ENCODE data around the gene PPP2R2C.

Gene PPP2R2C

GRCh38 chr4:6308899-6309643, 163.3 kb downstream of the PPP2R2C start:
- no peak for DNase-seq (ENCODE audit: low spot score)

DNA sequence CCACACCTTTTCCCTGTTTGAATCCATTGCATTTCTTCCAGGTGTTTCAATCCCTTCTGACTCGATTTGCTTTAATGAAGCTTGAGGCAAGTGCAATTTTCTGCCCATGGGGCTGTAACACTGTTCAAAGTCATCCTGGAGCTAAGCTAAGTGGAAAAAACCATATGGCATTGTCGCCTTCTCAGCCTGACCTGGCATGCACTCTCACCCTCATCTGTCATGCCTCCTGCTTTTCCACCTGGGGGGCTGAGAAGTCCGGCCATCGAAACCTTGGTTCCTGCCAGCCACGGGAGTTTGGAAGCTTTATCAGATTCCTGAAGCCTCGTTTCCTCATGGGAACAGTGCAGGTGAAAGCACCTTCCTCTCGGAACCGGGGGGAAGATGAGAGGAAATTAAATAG, 164.5 kb downstream of the PPP2R2C start:
- no peak for DNase-seq (ENCODE audit: low spot score)

DNA sequence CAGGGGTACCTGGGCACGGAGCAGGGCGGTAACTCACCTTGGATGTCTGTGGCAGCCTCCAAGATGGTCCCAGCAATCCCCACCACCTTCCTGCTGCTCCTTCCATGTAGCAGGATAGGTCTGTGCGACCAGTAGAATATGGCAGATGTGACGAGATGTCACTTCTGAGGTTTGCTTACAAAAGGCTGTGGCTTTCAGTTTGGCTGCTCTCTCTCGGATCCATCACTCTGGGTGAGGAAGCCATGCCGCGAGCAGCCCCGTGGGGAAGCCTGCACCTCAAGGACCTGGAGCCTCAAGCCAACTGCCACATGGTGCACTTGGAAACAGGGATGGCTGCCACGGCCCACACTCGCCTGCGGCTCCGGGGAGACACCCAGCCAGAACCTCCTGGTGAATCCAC, 165.2 kb downstream of the PPP2R2C start:
- DNase-seq (ENCODE audit: low spot score): no peak

DNA sequence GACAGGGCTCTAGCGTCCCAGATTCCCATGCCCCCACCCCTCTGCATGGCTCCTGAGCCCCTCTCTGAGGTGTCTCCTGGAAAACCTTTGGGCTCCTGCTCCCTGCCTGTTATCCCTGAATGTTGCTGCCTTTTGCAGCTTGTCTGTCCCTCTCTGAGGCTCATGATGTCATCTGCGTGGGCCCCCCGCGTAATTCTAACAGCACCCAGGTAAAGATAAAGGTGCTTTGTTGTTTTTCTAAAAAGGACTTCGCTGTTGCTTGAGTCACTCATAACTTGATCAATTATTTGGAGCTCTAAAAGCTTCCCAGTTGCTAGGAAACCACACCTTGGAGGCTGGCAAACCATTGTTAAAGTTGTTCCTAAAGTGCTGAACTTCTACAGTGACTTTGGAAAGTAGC, 166.1 kb downstream of the PPP2R2C start:
- DNase-seq (ENCODE audit: low spot score): no peak

DNA sequence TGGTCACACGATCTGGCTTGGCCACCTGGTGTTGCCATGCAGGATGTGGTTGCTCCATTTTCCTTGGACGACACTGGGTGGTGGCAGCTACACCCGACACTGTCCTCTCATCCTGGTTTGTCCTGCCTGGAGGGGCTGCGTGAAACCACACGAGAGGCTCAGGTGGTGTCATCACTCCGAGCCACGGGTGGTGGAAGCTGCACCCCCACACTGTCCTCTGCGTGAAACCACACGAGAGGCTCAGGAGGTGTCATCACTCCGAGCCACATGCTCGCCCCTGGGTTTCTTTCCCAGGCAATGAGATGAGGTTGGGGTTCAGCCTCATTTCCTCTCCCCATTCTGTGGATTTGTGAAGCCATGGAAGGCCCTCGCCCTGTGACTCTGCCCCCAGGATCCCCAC, 168.5 kb downstream of the PPP2R2C start:
- no peak for DNase-seq (ENCODE audit: low spot score)

GRCh38 chr4:6302869-6303268, 169.5 kb downstream of the PPP2R2C start:
- no peak for DNase-seq (ENCODE audit: low spot score)

DNA sequence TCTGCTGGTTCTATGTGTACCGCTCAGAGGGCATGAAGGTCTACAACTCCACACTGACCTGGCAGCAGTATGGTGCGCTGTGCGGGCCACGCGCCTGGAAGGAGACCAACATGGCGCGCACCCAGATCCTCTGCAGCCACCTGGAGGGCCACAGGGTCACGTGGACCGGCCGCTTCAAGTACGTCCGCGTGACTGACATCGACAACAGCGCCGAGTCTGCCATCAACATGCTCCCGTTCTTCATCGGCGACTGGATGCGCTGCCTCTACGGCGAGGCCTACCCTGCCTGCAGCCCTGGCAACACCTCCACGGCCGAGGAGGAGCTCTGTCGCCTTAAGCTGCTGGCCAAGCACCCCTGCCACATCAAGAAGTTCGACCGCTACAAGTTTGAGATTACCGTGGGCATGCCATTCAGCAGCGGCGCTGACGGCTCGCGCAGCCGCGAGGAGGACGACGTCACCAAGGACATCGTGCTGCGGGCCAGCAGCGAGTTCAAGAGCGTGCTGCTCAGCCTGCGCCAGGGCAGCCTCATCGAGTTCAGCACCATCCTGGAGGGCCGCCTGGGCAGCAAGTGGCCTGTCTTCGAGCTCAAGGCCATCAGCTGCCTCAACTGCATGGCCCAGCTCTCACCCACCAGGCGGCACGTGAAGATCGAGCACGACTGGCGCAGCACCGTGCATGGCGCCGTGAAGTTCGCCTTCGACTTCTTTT, 170.5 kb downstream of the PPP2R2C start:
- DNase-seq (ENCODE audit: low spot score): no peak

DNA sequence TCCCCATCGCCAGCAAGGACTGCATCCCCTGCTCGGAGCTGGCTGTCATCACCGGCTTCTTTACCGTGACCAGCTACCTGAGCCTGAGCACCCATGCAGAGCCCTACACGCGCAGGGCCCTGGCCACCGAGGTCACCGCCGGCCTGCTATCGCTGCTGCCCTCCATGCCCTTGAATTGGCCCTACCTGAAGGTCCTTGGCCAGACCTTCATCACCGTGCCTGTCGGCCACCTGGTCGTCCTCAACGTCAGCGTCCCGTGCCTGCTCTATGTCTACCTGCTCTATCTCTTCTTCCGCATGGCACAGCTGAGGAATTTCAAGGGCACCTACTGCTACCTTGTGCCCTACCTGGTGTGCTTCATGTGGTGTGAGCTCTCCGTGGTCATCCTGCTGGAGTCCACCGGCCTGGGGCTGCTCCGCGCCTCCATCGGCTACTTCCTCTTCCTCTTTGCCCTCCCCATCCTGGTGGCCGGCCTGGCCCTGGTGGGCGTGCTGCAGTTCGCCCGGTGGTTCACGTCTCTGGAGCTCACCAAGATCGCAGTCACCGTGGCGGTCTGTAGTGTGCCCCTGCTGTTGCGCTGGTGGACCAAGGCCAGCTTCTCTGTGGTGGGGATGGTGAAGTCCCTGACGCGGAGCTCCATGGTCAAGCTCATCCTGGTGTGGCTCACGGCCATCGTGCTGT, 171.2 kb downstream of the PPP2R2C start:
- DNase-seq (ENCODE audit: low spot score): no peak

DNA sequence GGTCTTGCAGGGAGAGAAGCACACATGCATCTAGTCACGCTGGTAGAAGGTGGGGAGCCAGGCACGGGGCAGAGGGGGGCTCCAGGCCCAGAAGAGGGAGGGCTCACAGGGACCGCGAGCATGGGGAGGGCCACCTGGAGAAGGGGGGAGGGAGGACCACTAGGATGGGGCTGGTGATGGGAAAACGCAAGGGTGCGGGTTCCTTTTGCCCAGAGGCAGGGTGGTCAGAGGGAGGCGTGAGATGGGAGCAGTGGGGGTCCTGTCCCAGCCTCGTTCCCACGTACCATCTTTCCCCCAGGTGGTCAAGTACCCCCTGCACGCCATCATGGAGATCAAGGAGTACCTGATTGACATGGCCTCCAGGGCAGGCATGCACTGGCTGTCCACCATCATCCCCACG, 172.1 kb downstream of the PPP2R2C start:
- no peak for DNase-seq (ENCODE audit: low spot score)

GRCh38 chr4:6299875-6300274, 172.5 kb downstream of the PPP2R2C start:
- no peak for DNase-seq (ENCODE audit: low spot score)

DNA sequence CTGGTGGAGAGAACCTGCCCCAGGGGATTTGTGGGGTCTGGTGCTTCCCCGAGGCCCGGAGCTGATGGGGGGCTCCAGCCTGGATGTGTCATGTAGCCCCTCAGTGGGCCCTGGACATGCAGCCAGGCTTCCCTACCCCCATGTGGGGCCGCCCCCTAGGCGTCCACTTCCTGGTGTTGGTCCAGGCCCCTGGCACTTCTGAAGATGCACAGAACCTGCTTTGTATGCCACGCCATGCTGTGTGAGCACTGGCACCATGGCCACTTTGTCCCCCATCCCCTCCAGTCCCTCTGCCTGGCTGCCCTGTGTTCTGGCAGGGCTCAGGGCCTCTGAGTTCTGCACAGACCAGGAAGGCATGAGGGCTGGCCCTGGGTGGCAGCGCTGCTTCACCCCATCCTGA, 173.6 kb downstream of the PPP2R2C start:
- no peak for DNase-seq (ENCODE audit: low spot score)

DNA sequence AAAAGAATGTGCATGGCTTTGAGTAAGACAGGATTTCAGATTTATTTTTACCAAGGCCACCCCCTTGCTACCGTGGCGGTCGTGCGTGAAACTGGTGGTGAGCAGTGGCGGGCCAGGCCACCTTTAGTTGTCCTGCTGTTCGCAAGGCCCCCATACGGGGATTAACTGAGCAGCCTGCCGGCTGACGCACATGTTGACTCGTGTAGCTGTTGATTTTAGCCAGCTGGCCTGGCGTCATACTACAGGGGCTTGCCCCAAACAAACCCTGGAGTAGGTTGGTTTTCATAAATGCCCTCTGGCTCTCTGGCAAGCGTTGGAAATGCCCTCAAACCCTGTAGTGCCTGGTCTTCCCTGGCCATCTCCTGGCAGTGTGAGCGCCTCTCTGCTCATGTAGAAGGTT, 174.4 kb downstream of the PPP2R2C start:
- no peak for DNase-seq (ENCODE audit: low spot score)

- no peak for DNase-seq (ENCODE audit: low spot score)
These were observed 175.1 kb downstream of the PPP2R2C start for GRCh38 chr4:6297266-6297815.

DNA sequence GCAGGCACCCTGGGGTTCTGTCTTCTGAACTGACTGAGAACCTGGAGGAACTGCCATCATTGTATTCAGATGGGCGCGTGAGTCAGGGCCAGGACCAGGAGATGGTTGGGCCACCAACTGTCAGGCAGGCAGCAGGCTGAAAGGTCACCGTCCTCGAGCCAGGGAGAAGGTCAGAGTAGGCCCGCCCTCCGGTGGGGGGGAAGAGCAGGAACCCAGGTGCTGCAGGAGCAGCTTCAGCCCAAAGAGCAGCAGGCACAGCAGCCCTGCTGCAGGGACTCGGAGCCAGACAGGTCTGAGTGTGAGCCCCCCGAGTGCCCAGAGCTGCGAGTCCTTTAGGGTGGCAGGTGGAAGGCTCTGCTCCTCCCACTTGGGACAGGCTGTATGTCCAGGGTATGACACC, 176.4 kb downstream of the PPP2R2C start:
- no peak for DNase-seq (ENCODE audit: low spot score)

- no peak for DNase-seq (ENCODE audit: low spot score)
These were observed 176.9 kb downstream of the PPP2R2C start for GRCh38 chr4:6295495-6295894.

DNA sequence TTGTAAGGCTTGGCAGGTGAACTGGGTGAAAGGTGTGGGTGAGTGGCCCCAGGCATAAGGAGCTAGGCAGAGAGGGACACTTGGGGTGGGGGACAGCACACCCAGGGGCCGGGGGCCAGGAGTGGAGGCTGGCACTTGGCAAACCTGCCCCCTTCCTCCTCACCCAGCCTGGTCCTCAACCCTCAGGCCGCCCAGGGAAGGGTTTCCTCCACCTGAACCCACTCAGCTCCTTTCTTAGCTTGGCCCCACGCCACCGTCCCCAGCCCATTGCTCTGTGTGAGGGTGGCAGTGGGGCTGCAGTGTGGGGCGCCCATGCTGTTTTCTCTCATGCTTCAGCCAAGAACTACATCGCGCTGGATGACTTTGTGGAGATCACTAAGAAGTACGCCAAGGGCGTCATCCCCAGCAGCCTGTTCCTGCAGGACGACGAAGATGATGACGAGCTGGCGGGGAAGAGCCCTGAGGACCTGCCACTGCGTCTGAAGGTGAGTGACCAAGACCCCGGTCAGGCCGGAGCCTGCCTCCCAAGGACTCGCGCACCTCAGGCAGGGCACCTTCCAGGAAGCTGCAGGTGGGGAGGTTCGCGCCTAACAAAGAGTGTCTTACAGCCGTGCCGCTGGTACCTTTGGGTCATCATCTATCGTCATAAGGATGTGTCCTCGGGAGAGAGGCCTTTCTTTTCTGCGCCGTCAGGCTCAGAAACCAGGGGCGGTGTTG, 177.6 kb downstream of the PPP2R2C start:
- DNase-seq (ENCODE audit: low spot score): no peak

DNA sequence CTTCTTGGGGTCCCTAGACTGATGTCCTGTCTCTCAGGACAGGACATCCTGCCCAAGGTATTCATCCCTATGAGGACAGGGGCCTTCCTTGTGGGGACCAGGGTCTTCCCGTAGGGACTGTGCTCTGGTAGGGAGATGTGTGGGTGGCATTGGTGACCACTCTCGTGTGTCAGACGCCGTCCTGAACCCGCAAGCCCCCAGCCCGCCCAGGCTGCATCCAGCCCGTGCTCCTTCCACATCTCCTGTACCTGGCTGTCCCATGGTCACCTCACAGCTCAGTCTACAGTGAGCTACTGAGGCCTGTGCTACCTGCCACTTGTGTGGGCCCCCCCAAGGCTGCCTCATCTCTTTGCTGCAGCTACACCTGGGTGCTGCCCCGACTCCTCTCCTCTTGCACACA, 178.8 kb downstream of the PPP2R2C start:
- no peak for DNase-seq (ENCODE audit: low spot score)

DNA sequence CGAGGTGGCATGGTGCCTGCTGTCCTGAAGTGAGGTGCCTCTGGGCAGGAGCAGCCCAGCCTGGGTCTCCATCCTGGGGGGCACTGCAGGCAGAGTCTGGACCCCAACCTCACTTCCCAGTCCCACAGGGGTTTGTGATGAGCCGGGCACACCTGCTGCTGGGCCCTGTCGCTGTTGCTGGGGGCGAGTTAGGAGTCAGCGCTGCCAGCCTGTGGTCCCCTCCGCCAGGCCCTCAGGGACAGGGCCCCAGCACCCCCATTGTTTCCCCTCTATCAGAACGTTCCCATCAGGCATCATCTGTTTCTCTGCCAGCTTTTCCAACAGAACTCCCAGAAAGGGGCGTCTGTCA, 179.3 kb downstream of the PPP2R2C start:
- no peak for DNase-seq (ENCODE audit: low spot score)

DNA sequence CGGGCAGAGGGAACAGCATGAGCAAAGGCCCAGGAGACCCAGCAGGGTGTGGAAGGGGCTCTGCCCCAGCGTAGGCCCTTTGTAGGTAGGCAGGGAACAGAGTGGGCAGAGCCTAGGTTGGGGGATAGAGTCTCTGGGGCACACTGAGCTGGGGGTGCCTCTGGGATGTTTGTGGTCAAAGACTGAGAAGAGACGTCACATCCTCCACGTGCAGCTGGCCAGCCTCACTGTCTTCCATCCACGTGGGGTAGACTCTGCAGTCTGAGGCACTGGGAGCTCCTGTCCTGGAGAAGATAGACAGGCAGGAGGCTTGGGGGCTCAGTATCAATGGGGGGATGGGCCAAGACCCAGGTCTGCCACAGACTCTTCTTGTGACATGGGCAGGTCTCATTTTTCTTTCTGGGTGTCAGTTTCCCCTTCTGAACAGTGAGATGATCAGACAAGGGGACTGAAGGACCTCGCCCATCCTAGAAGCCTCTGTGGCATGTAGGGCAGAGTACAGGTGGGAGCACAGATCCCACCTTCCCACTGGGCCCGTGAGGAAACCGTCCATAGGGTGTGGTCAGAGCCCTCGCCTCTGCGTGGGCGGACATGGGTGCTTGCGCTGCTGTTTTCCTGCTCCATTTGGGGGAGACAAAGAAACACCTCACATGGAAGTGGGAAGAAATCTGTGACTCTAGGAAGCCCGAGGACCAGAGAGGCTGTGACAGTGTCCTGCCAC, 179.9 kb downstream of the PPP2R2C start:
- no peak for DNase-seq (ENCODE audit: low spot score)

- no peak for DNase-seq (ENCODE audit: low spot score)
These were observed 180.6 kb downstream of the PPP2R2C start for GRCh38 chr4:6291784-6292297.

DNA sequence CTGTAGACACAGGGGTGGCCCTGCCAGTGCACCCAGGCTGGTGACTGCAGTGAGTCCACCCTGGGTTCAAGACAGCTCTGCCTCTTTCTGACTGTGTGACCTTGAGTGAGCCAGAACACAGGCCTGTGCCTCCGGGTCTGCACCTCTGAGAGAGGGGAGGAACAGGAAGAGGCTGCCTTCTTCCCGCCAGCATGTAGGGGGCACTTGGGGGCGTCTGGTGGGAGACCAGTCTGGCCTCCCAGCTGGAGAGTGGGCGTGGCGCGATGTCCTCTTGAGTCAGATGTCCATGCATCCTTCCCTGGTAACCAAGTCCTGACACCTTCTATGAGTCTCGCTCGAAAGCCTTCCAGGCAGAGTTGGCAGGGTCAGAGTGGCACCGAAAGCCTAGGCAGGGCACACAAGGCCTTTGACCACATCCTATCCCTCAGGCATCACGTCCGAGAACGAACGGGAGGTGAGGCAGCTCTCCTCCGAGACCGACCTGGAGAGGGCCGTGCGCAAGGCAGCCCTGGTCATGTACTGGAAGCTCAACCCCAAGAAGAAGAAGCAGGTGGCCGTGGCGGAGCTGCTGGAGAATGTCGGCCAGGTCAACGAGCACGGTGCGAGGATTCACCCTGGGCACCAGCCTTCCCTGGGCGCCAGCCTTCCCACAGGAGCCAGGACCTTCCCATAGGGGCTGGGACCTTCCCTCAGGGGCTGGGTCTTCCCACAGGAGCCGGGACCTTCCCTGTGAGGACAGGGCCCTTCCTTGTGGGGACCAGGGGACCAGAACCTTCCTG, 181.5 kb downstream of the PPP2R2C start:
- DNase-seq (ENCODE audit: low spot score): no peak

Measured in CD4-positive, alpha-beta T cell treated with Interleukin-15 for 4 hours (primary cell).